GM19397 (cell line): ENCODE measurements around the gene ACAA1.

ENCODE experiments used
- ATAC-seq: cut with Tn5 transposase; IDR thresholded peaks from one replicate; pipeline ENCODE4 v1.9.1; 2021; ENCODE audit warnings: mild to moderate bottlenecking, moderate library complexity; ENCODE audit not compliant: unreplicated experiment

Gene ACAA1

DNA sequence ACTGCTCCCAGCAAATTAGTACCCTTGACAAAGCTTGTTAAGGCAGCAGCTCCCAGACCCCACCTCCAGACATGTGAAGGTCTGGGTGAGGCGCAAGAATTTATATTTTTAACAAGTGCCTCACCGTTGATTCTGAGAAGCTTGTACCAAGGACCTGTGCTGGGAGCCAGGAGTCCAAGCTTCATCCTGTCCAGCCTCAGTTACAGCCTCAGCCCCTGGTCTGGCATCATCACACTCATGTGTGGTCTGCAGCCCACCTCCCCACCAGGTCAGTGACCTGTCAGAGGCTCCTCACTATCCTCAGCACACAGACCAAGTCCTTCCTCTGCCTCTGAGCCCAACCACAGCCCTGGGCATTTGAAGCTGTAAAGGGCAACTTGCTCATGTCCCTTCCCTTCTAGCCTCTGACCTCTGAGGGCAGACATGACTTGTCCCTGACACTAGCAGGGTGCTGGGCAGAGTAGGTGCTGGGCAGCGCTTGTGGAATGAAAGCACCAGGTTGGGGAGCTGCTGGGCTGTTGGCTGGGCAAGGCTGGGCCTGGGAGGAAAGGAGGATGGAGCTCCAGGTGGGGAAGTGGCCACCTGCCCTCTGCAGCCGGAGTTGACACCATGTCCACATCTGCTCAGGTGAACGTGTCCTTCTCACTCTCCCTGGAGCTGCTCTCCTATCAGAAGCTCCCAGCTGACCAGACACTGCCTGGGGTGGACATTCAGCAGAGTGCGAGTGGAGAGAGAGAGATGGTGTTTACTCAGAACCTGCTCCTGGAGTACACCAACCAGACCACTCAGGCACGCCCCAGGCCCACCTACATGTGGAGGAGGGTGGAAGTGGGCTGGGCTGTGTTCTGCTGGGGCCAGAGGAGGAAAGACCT is 16.9 kb downstream of the ACAA1 start:
- no peak for ATAC-seq

DNA sequence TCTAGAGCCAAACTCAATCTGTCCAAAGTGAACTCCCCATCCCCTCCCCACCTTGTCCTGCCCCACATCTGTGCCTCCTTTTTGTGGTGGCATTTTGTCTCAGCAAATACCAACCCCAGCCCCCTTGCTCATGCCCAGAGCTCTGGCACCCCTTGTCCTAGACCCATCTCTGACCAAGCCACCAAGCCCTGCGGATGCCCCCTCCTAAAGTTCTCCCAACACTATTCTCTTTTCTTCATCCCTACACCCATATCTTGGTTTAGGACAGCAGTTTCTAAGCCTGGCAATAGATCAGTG is 17.7 kb downstream of the ACAA1 start:
- no peak for ATAC-seq

DNA sequence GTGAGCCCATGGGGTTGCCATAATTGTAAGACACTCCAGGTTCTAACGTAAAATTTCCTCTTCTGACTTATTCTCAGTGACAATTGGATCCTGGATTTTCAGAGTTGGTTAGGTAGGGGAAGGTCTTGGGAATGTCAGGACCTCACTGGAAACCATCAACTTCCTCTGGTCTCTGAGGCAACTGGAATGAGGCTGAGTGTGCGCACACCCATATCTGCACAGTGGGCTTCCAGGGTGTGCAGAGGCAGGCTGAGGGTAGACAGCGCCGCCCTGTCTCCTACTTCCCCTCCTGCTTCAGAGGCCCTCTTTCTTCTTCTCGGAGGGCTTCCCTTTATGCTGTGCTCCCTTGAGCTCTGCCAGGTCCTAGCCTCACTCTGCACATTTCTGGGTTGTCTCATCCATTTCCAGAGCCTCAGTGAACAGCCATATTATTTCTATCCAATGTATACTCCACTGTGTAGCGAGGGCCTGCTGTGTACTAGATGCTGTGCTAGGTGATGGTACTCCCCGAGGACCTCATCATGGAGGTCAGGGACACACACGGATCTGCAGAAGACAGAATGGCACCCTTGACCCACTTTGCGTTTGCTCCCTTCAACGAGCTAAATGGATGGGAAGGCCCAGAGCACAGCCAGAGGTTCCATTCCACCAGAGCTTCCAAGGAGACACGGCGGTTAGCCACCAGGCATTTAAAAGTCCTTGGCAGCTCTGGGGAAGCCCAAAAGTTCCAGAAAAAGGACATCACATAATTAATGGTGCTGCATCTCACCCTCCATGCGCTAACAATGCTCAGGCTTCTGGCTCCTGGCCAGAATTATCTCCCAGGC is 18.3 kb downstream of the ACAA1 start:
- ATAC-seq = no peak

DNA sequence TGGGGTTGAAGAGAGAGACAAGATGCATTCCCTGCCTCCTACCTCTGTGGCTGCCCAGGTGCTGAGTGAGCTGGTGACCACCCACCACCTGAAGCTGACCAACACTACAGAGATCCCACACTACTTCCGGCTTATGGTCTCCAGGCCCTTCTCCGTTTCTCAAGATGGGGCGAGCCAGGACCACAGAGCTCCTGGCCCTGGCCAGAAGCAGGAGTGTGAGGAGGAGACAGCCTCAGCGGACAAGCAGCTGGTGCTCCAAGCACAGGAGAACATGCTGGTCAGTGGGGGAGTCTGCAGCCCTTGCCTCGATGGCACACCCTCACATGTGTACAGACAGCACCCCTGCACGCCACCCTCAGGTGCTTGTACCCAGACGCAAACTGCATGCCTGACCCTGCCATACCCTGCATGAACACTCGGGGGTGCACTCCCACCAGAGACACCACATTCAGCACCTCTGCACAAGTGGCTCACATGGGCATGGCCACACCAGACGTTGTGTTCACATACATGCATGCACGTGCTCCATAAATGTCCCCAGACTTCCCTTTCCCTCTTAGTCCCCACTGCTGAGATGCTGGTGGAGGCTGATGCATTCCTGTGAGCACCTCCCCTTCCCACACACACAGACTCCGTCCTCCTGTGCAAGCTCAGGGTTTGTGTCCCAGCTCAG is 19.0 kb downstream of the ACAA1 start:
- peak; percentile 55 for ATAC-seq

DNA sequence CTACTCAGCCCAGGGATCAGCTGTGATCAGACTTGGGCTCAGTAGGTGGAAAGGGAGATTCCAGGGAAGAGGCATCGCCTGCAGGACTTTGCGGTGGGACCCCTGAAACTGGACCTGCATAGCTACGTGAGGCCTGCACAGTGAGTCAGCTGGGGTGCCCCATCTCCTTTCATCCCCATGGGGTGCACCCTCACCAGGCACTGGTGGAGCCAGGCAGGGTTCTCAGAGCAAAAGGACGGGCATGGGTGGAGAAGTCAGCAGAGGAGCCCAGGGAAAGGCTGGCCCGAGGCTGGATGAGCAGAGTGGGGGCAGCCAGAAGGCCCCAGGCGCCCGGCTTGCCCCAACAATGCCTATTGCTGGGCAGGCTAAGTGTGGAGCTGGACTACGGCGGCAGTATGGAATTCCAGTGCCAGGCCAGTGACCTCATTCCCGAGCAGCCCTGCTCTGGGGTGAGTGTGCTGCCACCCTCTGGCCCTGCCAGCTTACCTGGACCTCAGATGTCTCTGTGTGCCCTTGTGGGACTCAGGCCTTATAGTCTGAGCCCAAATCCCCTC is 19.7 kb downstream of the ACAA1 start:
- ATAC-seq = no peak

DNA sequence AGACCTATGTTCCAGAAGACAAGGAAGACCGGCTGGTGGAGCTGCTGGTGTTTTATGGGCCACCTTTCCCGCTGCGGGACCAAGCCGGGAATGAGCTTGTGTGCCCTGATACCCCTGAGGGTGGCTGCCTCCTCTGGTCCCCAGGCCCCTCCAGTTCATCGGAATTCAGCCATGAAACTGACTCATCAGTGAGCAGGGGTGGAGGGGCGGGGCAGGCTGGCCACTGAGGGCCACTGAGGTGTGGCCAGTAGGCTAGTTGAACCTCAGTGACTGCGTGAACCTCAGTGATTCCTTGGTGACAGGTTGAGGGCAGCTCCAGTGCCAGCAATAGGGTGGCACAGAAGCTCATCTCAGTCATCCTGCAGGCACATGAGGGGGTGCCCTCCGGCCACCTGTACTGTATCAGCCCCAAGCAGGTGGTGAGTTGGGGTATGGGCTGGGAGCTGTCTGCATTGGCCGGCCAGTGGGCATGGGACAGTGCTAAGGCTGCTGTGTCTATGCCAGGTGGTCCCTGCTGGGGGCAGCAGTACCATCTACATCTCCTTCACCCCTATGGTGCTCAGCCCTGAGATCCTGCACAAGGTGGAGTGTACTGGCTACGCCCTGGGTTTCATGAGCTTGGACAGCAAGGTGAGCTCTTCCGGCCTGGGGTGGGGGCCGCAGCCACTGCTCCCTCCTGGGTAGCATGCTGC is 20.3 kb downstream of the ACAA1 start:
- ATAC-seq = no peak

DNA sequence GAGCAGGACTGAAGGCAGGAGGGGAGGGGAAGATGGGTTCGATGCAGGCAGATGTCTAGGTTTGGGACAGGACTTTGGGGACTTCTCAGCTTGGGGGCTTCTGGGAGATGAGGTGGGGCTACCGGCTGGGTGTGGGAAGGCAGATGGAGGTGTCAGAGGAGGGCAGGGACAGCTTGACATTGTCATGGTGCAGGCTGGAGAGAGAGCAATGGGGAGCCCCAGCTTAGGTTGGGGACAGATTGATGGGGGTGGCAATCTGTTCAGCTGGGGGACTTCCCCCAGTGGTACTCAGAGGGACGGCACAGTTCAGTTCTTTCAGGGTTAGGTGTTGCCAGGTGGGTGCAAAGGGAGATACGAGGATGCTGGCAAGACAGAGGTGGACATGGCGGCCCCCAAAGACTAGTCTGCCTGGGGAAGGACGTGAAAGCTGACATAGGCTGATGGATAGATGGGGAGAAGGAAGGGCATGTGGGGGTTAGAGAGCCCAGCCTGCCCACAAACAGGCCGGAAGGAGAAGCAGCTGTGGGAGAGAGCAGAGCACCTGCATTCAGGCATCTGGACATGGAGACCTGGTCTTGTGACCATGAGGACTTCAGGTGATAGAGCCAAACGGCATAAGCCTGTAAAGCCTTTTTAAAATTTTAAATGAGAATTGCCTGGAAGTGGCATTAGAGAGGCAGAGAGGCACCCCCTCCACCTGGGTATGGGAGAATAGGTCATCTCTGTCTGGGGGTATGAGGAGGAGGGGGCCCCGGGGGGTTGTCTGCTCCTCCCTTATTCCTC is 21.1 kb downstream of the ACAA1 start:
- no peak for ATAC-seq

DNA sequence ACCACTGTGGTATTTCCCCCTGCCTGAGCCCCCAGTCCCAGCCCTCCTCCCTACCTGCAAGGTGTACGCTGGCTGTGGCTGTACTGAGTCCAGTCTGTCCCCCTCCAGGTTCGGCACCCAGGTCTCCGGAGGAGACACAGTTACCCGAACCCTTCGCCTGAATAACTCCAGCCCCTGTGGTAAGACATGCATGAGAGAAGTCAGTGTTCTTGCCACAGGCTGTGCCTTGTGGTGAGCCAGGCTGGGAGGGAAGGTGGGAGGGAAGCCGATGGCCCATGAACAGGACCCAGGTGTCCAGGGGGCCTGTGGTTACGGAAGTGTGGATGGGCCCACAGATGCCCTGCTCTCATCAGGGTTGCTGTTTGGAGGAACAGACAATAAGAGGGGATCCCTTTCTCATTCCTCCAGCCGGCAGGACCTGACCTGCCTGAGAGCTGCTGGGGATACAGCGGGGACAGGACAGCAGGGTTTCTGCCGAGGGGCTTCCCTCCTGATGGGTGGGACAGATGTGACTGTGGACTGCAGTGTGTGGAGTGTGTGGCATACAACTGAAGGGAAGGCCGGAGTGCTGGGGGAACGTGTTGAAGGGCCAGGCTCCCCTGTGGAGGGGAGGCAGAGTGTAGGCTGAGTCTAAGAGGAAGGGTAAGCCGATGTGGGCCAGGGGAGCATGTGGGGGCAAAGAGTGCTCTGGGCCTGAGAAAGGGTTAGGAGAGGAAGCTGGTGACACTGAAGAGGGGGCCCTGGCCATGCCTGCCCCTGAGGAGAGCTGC is 21.9 kb downstream of the ACAA1 start:
- ATAC-seq = no peak

DNA sequence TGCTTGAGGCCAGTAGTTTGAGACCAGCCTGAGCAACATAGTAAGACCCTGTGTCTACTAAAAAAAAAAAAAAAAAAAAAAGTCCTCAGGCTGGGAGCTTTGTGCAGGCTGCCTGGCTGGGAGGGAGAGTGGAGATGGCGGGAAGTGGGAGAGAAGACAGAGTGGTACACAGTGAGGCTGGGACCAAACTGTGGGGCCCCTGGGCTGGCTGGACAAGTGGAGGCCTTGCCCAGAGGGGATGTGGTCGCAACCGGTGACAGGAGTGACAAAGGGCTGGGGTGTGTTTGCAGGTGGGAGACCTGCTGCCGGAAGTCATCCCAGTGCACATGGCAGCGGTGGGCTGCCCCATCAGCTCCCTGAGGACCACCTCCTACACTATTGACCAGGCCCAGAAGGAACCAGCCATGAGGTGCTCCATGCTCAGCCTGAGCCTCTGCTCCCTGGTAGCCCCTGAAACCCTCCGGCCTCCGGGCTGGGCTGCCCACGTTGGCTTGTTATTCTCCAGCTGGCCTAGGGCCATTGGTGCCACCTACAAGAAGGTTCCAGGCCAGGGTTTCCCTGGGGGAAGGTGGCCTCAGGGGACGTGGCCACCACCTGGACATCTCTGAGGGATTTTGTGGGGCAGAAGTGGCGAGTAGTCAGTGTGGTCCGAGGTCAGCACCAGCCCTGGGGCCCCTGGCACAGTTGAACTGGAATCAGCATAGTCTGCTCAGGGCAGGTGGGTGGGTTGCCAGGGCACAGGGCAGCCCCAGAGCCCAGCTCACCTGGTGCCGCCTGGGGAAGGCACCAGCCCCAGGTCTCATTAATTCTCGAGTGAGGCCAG is 22.7 kb downstream of the ACAA1 start:
- ATAC-seq = no peak

DNA sequence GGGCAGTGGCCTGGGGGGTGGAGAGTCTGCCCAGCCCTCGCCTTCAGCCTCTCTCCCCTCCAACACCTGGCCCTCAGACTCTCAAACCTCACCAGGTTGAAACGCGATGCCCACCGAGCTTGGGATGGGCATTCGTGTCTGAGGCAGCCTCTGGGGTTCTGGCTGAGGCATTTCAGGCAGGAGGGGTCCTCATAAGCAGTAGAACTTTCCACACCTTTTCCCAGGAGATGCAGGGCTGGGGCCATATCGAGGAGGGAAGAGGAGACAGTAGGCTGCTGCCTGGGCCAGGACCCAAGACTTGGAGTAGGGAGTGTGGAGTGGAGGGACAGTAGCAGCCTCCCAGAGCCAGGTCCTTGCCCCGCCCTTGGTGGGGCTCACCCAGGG is 24.6 kb downstream of the ACAA1 start:
- ATAC-seq = no peak

DNA sequence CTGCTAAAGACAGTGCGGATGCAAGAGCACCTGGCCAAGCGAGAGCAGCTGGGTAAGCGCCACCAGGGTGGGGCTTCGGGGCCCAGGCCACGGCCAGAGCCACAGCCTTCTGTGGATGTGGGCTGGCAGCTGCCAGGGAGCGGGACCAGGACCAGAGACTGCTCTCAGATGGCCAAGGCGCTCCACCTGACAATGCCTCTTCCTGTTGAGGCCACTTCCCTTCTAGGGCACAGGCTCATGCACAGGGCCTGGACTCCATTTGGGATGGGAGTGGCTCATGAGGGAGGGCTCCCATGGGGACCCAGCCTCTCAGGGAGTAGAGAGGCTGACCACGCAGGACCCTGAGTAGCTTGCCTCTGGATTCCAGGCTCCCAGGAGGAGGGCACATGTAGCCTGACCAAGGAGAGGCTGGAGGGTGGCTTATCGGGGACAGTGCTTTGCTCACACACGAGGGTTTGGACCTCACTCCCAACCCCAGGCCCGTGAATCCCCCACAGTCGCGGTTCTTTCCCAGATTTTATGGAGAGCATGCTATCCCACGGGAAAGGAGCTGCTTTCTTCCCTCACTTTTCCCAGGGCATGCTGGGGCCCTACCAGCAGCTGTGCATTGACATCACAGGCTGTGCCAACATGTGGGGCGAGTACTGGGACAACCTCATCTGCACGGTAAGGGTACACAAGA is 25.1 kb downstream of the ACAA1 start:
- ATAC-seq = no peak

DNA sequence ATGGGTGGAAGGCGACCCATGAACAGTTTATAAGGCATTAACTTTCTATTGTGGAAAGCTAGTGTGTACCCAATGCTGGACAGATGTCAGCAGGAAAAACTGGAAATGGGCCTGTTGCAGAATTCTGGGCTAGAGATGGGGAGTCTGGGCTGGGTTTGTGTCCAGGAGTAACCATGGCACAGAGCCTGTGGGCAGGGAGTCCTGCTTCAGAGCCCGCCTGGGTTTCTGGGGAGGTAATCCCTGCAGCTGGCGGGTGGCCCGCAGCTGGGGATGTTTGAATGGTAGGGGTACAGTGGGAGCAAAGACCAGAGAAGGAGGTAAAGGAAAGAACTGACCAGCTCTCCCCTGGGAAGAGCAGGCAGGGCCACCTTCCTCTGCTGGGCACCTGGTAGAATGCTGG is 25.7 kb downstream of the ACAA1 start:
- no peak for ATAC-seq

DNA sequence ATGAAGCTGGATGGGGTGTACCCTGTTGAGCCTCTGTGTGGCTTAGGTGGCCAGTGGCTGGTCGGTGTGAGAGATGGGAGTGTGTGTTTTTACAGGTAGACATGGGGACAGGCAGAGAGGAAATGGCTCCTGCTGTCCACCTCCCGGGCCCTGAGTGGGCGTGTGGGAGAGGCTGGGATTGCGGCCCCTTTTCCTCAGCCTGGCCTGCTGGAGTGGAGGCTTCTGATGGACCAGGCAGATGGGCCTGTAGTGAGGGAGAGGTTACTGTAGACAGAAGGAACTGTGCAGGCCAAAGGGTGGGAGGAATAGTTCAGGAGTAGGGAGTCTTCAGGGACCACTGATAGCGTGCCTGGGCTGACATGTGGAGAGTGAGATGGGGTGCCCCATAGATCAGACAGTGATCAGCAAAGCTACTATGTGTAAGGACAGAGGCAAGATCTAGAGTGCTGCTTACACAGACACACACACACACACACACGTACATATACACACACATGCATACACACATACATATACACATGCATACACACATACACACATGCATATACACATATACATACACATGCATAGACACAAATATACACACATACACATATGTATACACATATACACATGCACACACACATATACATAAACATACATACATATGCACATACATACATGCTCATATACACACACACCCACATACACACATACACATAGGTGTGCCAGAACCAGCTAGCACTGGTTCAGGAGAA is 26.4 kb downstream of the ACAA1 start:
- ATAC-seq = no peak

DNA sequence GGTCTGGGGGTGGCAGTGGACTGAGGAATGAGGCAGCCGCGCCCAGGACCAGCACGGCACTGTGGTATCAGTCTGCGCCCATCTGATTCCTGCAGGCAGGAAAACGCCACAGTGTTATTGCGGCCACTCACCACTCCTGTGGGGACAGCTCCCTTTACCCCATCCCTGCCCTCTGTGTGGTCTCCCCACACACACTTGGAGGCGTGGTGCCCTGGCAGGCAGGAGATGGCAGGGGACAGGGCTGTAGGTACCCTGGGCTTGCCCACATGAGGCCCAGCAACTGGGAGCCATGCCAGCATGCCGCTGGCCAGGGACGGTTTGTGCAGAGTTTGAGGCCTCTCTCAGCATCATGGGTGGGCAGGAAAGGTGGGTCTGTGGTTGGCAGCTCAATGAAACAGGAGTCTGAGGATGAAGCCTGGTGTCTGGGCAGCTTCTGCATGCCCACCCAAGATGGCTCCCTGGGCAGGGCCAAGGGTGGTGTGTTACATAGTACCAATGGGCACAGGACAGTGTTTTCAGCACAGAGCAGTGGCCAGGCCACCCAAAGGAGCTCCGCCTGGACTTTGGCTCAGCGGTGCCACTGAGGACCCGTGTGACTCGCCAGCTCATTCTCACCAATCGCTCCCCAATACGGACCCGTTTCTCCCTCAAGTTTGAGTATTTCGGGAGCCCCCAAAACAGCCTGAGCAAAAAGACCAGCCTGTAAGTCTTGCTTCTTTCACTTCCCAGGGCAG is 27.2 kb downstream of the ACAA1 start:
- no peak for ATAC-seq

DNA sequence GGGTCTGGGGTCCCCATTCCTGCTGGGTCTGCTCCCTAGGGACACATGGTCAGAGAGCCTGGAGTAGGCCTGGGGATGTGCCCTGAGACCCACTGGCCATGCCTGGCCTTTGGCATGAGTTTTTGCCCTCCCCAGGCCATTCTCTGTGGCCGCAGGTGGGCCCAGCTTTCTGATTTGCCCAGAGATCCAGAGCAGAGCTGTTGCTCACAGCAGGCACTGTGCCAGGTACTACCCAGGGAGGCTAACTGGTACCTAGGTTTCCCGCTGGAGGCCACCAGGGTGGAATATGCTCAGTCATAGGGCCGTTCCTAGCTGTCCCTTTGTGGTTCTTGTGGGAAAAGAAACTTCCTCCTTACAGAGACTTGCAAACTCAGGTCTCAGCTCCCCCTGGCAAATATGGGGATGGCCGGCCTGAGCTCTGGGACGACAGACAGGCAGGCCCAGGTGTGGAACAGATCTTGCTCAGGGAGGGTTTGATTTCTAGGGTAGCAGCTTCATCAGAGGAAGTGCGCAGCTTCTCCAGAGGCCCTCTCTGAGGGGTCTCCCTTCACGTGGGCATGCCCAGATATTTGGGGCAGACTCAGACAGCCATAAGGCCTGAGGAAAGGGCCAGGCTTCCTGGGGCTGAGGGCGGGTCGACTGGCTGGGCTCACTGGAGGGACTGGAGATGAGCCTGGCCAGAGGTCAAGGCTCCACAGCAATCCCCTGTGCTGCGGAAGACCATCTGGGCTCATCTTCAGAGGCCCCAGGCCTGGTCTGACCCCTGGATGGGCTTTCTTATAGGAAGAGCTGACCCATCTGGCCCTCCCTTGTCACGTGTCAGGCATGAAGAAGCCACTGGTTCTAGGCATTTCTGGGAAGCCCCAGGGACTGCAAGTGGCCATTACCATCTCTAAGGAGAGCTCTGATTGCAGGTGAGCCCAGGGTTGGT is 28.0 kb downstream of the ACAA1 start:
- ATAC-seq = no peak
